Suprapubic skin (tissue), 3 donors: Measurements from ENCODE around the gene ASB8.

Experiments
- POLR2A ChIP-seq, 2 donors: fragments of 450-650 bp; IDR thresholded peaks; one replicate each; pipeline ENCODE4 v1.6.1; 2017; ENCODE audit warnings: antibody characterized with exemption in 2 of 2, mild to moderate bottlenecking in 2 of 2, moderate library complexity in 2 of 2
- TF ChIP-seq, protein P1 (sequence below), 2 donors: fragments of 200-600 bp in 1 of 2; fragments of 450-650 bp in 1 of 2; sonication (generic) in 1 of 2; IDR thresholded peaks; one replicate each; pipeline ENCODE4 v1.5.1; 2016 to 2019; ENCODE audit warnings: antibody characterized with exemption in 2 of 2, mild to moderate bottlenecking in 1 of 2, moderate library complexity in 1 of 2

- TF ChIP-seq, protein P1, sequence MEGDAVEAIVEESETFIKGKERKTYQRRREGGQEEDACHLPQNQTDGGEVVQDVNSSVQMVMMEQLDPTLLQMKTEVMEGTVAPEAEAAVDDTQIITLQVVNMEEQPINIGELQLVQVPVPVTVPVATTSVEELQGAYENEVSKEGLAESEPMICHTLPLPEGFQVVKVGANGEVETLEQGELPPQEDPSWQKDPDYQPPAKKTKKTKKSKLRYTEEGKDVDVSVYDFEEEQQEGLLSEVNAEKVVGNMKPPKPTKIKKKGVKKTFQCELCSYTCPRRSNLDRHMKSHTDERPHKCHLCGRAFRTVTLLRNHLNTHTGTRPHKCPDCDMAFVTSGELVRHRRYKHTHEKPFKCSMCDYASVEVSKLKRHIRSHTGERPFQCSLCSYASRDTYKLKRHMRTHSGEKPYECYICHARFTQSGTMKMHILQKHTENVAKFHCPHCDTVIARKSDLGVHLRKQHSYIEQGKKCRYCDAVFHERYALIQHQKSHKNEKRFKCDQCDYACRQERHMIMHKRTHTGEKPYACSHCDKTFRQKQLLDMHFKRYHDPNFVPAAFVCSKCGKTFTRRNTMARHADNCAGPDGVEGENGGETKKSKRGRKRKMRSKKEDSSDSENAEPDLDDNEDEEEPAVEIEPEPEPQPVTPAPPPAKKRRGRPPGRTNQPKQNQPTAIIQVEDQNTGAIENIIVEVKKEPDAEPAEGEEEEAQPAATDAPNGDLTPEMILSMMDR (IDR thresholded peaks at IDR 0.05), result peak; percentile 17 to 23
- TF ChIP-seq POLR2A (IDR thresholded peaks at IDR 0.05), result no peak
Observed at GRCh38 chr12:48105867-48106680, 51.2 kb downstream of the ASB8 start, which contains the start of gene SENP1.
